Type B pancreatic cell (in vitro differentiated cells): ENCODE data around the gene FTL. TPM values are rescaled to one million over a fixed set of nuclear protein-coding genes. Genes with fewer than 3 reads are reported as not detected.
A peak's percentile ranks its signal among the peaks of the same experiment; 100 is the strongest.

Experiments used
- DNase-seq: peaks from one replicate; pipeline ENCODE4 v3.0.0; 2021; ENCODE audit warnings: mixed read lengths; ENCODE audit not compliant: unreplicated experiment; ENCODE audit errors: extremely low spot score
- H3K27ac Mint-ChIP-seq: 2 replicates; pipeline ENCODE4 v1.8.0; 2021; ENCODE audit warnings: mild to moderate bottlenecking, mixed read lengths
- H3K27me3 Mint-ChIP-seq: 2 replicates; pipeline ENCODE4 v1.8.0; 2021; ENCODE audit warnings: mixed read lengths
- H3K36me3 Mint-ChIP-seq: 2 replicates; pipeline ENCODE4 v1.8.0; 2021; ENCODE audit warnings: mixed read lengths
- H3K4me1 Mint-ChIP-seq: one replicate; pipeline ENCODE4 v1.8.0; 2021; ENCODE audit warnings: mixed read lengths; ENCODE audit not compliant: unreplicated experiment
- H3K4me3 Mint-ChIP-seq: 2 replicates; pipeline ENCODE4 v1.8.0; 2021; ENCODE audit warnings: mild to moderate bottlenecking, mixed read lengths
- H3K9me3 Mint-ChIP-seq: 2 replicates; pipeline ENCODE4 v1.8.0; 2021; ENCODE audit warnings: mixed read lengths
- total RNA-seq: library from RNA; stranded (reverse); gene quantifications from 2 replicates; pipeline ENCODE4 v1.2.1, GENCODE V29; 2021; ENCODE audit warnings: low replicate concordance
- TF ChIP-seq, protein P1 (sequence below): fragments of 200-600 bp; sonication (generic); conservative IDR thresholded peaks from 2 replicates; pipeline ENCODE4 v1.5.0; 2021; ENCODE audit warnings: antibody characterized with exemption, mild to moderate bottlenecking

Gene FTL
- total RNA-seq, 1 donor from 2014 or later: 1,657 TPM

DNA sequence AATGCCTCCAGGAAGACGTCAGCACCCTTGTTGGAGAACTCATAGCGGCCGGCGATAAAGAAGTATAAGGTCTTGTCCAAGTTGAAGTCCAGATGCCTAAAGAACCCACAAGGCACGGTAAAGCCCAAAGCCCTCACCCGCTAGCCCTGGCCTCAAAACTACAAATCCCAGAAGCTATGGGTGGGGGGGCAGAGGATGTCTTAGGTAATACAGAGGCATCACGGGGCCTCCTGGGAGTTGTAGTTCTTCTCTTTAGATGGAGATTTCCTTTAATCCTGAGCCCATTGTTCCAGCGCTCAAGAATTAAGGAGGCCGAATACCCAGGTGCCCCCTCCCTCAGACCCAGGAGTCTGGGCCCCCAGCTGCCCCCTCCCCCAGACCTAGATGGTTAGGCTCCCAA is 17.2 kb downstream of the FTL start:
- TF ChIP-seq, protein P1, sequence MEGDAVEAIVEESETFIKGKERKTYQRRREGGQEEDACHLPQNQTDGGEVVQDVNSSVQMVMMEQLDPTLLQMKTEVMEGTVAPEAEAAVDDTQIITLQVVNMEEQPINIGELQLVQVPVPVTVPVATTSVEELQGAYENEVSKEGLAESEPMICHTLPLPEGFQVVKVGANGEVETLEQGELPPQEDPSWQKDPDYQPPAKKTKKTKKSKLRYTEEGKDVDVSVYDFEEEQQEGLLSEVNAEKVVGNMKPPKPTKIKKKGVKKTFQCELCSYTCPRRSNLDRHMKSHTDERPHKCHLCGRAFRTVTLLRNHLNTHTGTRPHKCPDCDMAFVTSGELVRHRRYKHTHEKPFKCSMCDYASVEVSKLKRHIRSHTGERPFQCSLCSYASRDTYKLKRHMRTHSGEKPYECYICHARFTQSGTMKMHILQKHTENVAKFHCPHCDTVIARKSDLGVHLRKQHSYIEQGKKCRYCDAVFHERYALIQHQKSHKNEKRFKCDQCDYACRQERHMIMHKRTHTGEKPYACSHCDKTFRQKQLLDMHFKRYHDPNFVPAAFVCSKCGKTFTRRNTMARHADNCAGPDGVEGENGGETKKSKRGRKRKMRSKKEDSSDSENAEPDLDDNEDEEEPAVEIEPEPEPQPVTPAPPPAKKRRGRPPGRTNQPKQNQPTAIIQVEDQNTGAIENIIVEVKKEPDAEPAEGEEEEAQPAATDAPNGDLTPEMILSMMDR: no peak
- H3K36me3 Mint-ChIP-seq: peaks cover 19% of the 10 kb centered on the region
- no peak overlapping the region for H3K4me3 Mint-ChIP-seq
- H3K4me1 Mint-ChIP-seq: peaks cover 5% of the 10 kb centered on the region
- no peaks in the 10 kb centered on the region for H3K9me3 Mint-ChIP-seq
- no peak overlapping the region for H3K27ac Mint-ChIP-seq
- no peaks in the 10 kb centered on the region for H3K27me3 Mint-ChIP-seq
- no peak for DNase-seq

DNA sequence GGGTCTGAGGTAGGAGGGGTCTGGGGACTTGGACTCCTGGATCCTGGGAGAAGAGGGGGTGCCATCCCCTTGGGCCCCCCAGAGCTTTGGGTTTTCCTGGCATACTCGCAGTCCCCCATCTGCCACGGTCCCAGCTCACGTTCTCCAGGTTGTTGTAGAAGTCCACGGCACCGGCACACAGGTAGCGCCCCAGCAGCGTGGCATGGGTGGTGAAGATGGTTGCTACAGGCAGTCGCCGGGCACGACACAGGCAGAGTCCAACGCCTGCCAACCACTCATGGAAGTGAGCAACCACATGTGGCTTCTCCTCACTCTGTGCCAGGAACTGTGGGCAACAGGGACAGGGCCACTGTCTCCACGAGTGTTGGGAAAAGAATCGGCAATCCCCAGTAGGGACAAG is 20.6 kb downstream of the FTL start:
- Mint-ChIP-seq H3K4me1 (peaks cover 5% of the 10 kb centered on the region), H3K27ac (no peak overlapping the region), H3K4me3 (no peak overlapping the region), H3K27me3 (no peaks in the 10 kb centered on the region), H3K36me3 (peaks cover 25% of the 10 kb centered on the region), H3K9me3 (no peaks in the 10 kb centered on the region)
- DNase-seq: no peak
- TF ChIP-seq, protein P1: no peak

DNA sequence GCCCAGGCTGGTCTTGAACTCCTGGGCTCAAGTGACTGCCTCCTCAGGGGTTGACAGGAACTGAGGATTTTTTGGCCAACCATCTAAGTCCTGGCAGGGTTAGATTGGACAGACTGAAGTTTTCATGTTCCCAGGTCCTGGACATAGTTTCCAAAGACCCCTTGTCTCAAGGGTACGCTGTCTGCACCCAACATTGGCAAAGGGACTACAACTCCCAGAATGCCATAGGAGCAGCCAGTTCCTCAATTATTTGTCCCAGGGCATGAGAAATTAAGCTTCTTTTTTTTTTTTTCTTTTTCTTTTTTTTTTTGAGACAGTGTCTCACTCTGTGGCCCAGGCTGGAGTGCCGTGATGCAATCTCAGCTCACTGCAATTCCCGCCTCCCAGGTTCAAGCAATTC is 21.1 kb downstream of the FTL start:
- TF ChIP-seq, protein P1: no peak
- no peaks in the 10 kb centered on the region for H3K27me3 Mint-ChIP-seq
- no peak overlapping the region for H3K4me3 Mint-ChIP-seq
- peaks cover 9% of the 10 kb centered on the region for H3K4me1 Mint-ChIP-seq
- no peak for DNase-seq
- no peak overlapping the region for H3K27ac Mint-ChIP-seq
- H3K36me3 Mint-ChIP-seq: peaks cover 25% of the 10 kb centered on the region
- no peaks in the 10 kb centered on the region for H3K9me3 Mint-ChIP-seq

DNA sequence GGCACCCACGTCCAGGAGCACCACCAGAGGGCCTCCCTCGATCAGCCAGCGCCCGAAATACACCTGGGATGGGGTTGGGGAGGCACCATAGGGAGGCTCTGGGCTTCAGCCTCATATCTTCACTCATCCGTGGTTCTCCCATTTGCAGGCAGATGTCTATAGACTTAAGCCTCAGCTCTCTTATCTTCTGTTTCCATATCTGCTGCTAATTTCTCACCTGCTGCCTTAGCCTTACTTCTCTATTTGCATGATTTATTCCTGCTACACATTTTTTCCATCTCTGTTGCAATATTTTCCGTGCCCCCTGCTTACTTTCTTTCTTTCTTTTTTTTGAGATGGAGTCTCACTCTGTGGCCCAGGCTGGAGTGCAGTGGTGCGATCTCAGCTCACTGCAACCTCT is 22.2 kb downstream of the FTL start:
- H3K27me3 Mint-ChIP-seq: no peaks in the 10 kb centered on the region
- TF ChIP-seq, protein P1: no peak
- H3K4me1 Mint-ChIP-seq: peaks cover 9% of the 10 kb centered on the region
- H3K9me3 Mint-ChIP-seq: no peaks in the 10 kb centered on the region
- H3K4me3 Mint-ChIP-seq: no peak overlapping the region
- H3K36me3 Mint-ChIP-seq: peaks cover 20% of the 10 kb centered on the region
- no peak for DNase-seq
- no peak overlapping the region for H3K27ac Mint-ChIP-seq

DNA sequence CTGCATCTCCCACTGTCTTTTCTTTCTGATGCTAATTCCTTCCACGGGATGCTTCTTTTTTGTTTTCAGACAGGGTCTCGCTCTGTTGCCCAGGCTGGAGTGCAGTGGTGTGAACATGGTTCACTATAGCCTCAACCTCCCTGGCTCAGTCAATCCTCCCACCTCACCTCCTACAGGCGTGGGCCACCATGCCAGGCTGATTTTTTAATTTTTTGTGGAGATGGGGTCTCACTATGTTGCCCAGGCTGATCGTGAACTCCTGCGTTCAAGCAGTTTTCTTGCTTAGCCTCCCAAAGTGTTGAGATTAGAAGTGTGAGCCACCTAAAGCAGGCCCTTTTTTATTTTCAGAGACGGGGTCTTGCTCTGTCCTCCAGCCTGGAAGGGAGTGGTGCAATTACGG is 23.2 kb downstream of the FTL start:
- no peak overlapping the region for H3K27ac Mint-ChIP-seq
- H3K9me3 Mint-ChIP-seq: no peaks in the 10 kb centered on the region
- DNase-seq: no peak
- no peaks in the 10 kb centered on the region for H3K27me3 Mint-ChIP-seq
- TF ChIP-seq, protein P1: no peak
- peaks cover 18% of the 10 kb centered on the region for H3K36me3 Mint-ChIP-seq
- H3K4me1 Mint-ChIP-seq: peaks cover 9% of the 10 kb centered on the region
- H3K4me3 Mint-ChIP-seq: no peak overlapping the region

DNA sequence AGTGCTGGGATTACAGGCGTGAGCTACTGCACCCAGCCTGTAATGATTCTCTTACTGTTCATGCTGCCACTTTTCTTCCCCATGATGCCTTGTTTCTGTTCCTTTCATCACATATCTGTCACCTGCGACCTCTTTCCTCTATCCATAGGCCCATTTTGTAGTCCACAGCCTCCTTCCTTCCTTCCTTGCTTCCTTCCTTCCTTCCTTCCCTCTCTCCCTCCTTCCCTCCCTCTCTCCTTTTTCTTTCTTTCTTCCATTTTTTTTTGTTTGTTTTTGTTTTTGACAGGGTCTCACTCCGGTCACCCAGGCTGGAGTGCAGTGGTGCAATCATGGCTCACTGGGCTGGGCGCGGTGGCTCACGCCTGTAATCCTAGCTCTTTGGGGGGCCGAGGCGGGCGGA is 23.8 kb downstream of the FTL start:
- Mint-ChIP-seq H3K4me1 (peaks cover 14% of the 10 kb centered on the region), H3K4me3 (no peak overlapping the region), H3K9me3 (no peaks in the 10 kb centered on the region), H3K27ac (peak overlapping the region; percentile 49), H3K27me3 (no peaks in the 10 kb centered on the region), H3K36me3 (peaks cover 19% of the 10 kb centered on the region)
- TF ChIP-seq, protein P1: no peak
- DNase-seq: no peak
